Uterus (tissue), 2 donors: ENCODE measurements around the gene RIC8B.

Source experiments
- CTCF ChIP-seq, 4 experiments: fragments of 200-600 bp in 2 of 4; fragments of 450-650 bp in 2 of 4; sonication (generic) in 2 of 4; IDR thresholded peaks; one replicate each; pipeline ENCODE4 v1.5.1; 2016 to 2019; ENCODE audit warnings: antibody characterized with exemption in 4 of 4, mild to moderate bottlenecking in 2 of 4, moderate library complexity in 1 of 4
- POLR2A ChIP-seq, 2 donors: fragments of 450-650 bp; IDR thresholded peaks; one replicate each; pipeline ENCODE4 v1.6.1; 2016; ENCODE audit warnings: antibody characterized with exemption in 2 of 2, mild to moderate bottlenecking in 1 of 2, moderate library complexity in 1 of 2

GRCh38 chr12:106767954-106768822 lies 6.3 kb upstream of the RIC8B start:
- TF ChIP-seq POLR2A (IDR thresholded peaks at IDR 0.05) (no peak), CTCF (IDR thresholded peaks at IDR 0.05) (no peak)
